Gastroesophageal sphincter (tissue), 3 donors: Measurements from ENCODE around the gene STK32B.

Experiments used
- CTCF ChIP-seq, 4 experiments: fragments of 200-600 bp in 2 of 4; fragments of 450-650 bp in 2 of 4; sonication (generic) in 1 of 4; IDR thresholded peaks; one replicate each; pipeline ENCODE4 v1.5.1; 2017 to 2019; ENCODE audit warnings: antibody characterized with exemption in 4 of 4, mild to moderate bottlenecking in 2 of 4, moderate library complexity in 2 of 4
- EP300 ChIP-seq: sonication (generic); formaldehyde crosslinking; IDR thresholded peaks from one replicate; pipeline ENCODE4 v1.6.1; 2017; ENCODE audit warnings: antibody characterized with exemption, mild to moderate bottlenecking
- POLR2A ChIP-seq, 2 donors: fragments of 450-650 bp; IDR thresholded peaks; one replicate each; pipeline ENCODE4 v1.6.1; 2017; ENCODE audit warnings: antibody characterized with exemption in 2 of 2, mild to moderate bottlenecking in 2 of 2, moderate library complexity in 1 of 2
- POLR2AphosphoS5 ChIP-seq: sonication (generic); formaldehyde crosslinking; IDR thresholded peaks from one replicate; pipeline ENCODE4 v1.6.1; 2017; ENCODE audit warnings: antibody characterized with exemption

DNA sequence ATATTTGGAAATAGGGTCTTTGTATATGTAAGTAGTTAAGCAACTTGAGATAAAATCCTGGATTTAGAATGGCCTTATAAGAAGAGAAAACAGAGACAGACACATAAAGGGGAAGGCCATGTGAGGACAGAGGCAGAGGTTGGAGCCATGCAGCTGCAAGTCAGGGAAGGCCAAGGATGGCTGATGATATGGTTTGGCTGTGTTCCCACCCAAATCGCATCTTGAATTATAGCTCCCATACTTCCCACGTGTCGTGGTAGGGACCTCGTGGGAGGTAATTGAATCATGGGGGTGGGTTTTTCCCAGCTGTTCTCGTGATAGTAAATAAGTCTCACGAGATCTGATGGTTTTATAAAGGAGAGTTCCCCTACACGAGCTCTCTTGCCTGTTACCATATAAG, 76.3 kb downstream of the STK32B start:
- TF ChIP-seq CTCF (IDR thresholded peaks at IDR 0.05) (no peak), POLR2AphosphoS5 (no peak), EP300 (no peak), POLR2A (IDR thresholded peaks at IDR 0.05) (no peak)
